Measurements from ENCODE around the gene RELN.
"Not testable (repeated sequence)": the region's sequence is repeated elsewhere in the genome, so short reads cannot be mapped to it uniquely, and the experiment has no call there.

Gene RELN

GRCh38 chr7:103896826-103897225, 92.6 kb downstream of the RELN start:
- DNase-seq (ENCODE audit: low read depth in 2 of 2, low spot score in 1 of 2), result not testable (repeated sequence)

DNA sequence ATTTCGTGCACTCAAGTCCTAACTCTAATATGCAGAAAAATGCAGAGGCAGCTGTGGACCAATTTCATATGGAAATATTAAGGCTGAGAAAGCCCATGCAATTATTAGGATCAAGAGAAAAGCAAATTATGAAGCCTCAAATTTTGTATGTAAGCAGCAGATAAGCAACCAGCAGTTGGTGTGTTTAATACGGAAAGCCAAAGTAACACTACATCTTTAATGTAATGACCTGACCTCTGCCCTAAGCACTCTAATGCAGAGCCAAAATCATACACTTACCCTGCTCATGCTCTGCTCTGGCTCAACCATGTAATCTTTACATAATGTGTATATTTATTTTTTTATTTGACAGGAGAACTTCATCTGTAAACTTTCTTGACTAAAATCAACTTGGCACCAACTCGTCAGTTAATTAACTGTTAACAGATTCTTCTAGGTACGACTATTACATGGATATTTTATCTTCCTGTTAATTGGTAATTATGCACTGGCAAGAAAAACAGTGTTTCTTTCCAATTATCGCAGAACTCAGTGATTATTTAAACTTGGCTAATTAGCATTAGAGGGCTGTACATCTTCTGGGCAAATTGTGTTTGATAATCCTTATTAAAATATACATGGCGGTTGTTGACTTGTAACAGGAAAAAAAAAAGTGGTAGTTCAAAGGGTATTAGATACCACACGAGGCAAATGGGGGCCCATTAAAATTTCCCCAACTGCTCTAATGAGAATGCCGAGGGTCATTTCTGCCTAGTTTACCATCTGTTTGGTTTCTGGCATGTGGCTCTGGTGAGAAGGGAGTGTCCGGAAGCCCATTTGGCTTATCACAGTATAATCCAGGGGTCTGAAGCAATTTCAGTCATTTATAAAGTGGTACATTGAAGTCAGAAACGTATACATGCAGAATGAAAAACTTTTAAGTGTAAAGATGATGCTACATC, 94.5 kb downstream of the RELN start:
- DNase-seq (ENCODE audit: low read depth in 2 of 2, low spot score in 1 of 2), result no peak

- DNase-seq (ENCODE audit: low read depth in 2 of 2, low spot score in 1 of 2), result no peak
Observed at GRCh38 chr7:103893350-103893749, 96.1 kb downstream of the RELN start.

DNA sequence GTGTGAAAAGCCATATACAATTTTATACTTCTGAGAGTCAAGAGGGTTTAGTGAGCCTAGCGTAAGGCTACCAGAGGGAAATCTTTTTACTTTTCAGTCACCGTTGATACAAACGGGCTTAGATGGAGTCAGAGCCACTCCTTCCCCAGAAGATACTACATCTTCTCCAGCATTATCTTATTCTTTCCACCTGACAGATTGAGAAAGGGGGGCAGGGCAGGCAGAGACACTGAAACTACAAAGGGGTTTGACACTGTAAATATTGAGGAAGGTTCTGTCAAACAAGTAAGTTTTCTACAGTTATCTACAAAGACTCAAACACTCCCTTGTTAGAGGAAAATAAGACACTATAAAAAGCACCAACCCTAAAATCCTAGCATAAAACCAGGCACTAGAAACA, 100.0 kb downstream of the RELN start:
- no peak for DNase-seq (ENCODE audit: low read depth in 2 of 2, low spot score in 1 of 2)

DNA sequence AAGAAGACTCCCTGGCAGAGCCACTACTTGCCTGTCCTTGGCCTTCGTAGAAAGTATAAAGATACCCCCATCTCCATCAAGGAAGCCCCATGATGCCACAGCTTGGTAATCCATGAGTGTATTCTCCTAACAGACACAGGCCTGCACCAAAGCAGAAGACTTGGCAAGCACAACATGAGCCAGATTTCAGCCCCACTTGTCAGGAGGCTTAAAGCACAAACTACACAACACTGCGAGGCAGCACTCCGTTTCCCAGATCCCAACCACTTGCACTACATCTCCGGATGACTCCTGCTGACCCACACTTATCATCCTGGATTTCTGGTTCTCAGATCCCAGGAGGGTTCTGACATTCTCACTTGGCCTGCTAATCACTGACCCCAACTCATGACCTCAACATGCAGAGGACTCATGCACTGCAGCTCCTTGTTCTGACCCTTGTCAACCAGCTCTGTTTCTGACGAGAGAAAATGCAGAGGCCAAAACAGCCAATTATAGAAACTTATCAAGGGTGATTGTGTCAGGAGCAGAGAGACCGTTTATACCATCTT, 100.8 kb downstream of the RELN start:
- DNase-seq (ENCODE audit: low read depth in 2 of 2, low spot score in 1 of 2), result no peak

- no peak for DNase-seq (ENCODE audit: low read depth in 2 of 2, low spot score in 1 of 2)
Observed at GRCh38 chr7:103887853-103888602, 101.4 kb downstream of the RELN start.

GRCh38 chr7:103887050-103887449, 102.4 kb downstream of the RELN start:
- no peak for DNase-seq (ENCODE audit: low read depth in 2 of 2, low spot score in 1 of 2)

- DNase-seq (ENCODE audit: low read depth in 2 of 2, low spot score in 1 of 2), result no peak
Observed at GRCh38 chr7:103879928-103880600, 109.4 kb downstream of the RELN start.

DNA sequence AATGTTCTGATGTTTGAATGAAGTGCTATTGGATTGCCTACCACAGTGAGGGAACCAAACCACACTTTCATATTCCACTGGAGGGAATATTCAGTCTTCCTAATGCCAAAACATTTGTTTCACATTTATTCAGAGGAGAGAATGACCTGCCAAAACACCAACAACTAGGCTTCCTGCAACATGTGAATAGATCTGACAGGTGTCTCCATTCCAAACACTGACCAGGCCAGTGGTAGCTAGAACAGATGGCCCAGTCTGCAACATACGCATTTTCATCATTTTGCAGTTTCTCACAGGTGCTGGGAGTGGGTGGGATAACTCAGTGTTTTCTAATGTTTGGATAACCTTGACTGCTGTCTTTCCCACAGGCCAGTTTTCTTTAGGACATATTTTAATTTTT, 110.0 kb downstream of the RELN start:
- no peak for DNase-seq (ENCODE audit: low read depth in 2 of 2, low spot score in 1 of 2)

- no peak for DNase-seq (ENCODE audit: low read depth in 2 of 2, low spot score in 1 of 2)
Observed at GRCh38 chr7:103877565-103877964, 111.9 kb downstream of the RELN start.

GRCh38 chr7:103875718-103876117, 113.7 kb downstream of the RELN start:
- no peak for DNase-seq (ENCODE audit: low read depth in 2 of 2, low spot score in 1 of 2)

GRCh38 chr7:103871473-103871872, 118.0 kb downstream of the RELN start:
- no peak for DNase-seq (ENCODE audit: low read depth in 2 of 2, low spot score in 1 of 2)

GRCh38 chr7:103870664-103871063, 118.8 kb downstream of the RELN start:
- no peak for DNase-seq (ENCODE audit: low read depth in 2 of 2, low spot score in 1 of 2)

- no peak for DNase-seq (ENCODE audit: low read depth in 2 of 2, low spot score in 1 of 2)
Observed at GRCh38 chr7:103867874-103868273, 121.6 kb downstream of the RELN start.

DNA sequence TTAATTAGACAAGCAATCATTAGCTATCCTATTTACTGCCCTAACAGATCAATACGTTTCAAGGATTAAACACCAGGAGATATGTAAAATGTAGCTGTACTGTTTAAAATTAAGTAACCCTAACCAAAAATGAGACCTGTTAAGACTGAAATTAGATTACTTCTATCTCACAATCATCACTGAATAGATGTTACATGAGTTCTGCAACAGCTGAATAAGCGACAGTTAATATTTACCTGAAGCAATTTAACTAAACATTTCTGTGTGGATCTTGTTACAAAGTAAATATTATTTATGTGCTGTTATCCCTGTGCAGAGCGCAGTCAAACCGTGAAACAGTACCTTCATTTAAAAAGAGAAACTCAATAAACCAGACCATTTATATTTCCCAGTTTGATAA, 122.5 kb downstream of the RELN start:
- DNase-seq (ENCODE audit: low read depth in 2 of 2, low spot score in 1 of 2), result no peak

GRCh38 chr7:103865442-103865841, 124.0 kb downstream of the RELN start:
- DNase-seq (ENCODE audit: low read depth in 2 of 2, low spot score in 1 of 2), result no peak

GRCh38 chr7:103862302-103863035, 127.0 kb downstream of the RELN start:
- DNase-seq (ENCODE audit: low read depth in 2 of 2, low spot score in 1 of 2), result no peak

- no peak for DNase-seq (ENCODE audit: low read depth in 2 of 2, low spot score in 1 of 2)
Observed at GRCh38 chr7:103859709-103860108, 129.7 kb downstream of the RELN start.

- no peak for DNase-seq (ENCODE audit: low read depth in 2 of 2, low spot score in 1 of 2)
Observed at GRCh38 chr7:103857435-103857834, 132.0 kb downstream of the RELN start.

- DNase-seq (ENCODE audit: low read depth in 2 of 2, low spot score in 1 of 2), result no peak
Observed at GRCh38 chr7:103856929-103857328, 132.5 kb downstream of the RELN start.

GRCh38 chr7:103855671-103856070, 133.8 kb downstream of the RELN start:
- no peak for DNase-seq (ENCODE audit: low read depth in 2 of 2, low spot score in 1 of 2)
